Measurements from ENCODE around the gene DPP6.

- TF ChIP-seq CTCF (optimal IDR thresholded peaks at IDR 0.05 in 1 of 3, IDR thresholded peaks at IDR 0.05 in 1 of 3, conservative IDR thresholded peaks at IDR 0.05 in 1 of 3; ENCODE audit: extremely low read depth in 1 of 3, insufficient read depth in 2 of 3, low read length in 3 of 3) (no peak), EZH2 (IDR thresholded peaks at IDR 0.05; ENCODE audit: low read length) (no peak)
Measured at GRCh38 chr7:154255324-154255723, 203.1 kb downstream of the DPP6 start.

Measured in keratinocyte (primary cell).